Activated CD4-positive, alpha-beta T cell treated with anti-CD3 and anti-CD28 coated beads for 1 hour (primary cell): ENCODE measurements around the gene DOK4.
A peak's percentile ranks its signal among the peaks of the same experiment; 100 is the strongest.

Experiments used
- DNase-seq: peaks from one replicate; pipeline ENCODE4 v3.0.0-alpha.2; 2020

Gene DOK4

DNA sequence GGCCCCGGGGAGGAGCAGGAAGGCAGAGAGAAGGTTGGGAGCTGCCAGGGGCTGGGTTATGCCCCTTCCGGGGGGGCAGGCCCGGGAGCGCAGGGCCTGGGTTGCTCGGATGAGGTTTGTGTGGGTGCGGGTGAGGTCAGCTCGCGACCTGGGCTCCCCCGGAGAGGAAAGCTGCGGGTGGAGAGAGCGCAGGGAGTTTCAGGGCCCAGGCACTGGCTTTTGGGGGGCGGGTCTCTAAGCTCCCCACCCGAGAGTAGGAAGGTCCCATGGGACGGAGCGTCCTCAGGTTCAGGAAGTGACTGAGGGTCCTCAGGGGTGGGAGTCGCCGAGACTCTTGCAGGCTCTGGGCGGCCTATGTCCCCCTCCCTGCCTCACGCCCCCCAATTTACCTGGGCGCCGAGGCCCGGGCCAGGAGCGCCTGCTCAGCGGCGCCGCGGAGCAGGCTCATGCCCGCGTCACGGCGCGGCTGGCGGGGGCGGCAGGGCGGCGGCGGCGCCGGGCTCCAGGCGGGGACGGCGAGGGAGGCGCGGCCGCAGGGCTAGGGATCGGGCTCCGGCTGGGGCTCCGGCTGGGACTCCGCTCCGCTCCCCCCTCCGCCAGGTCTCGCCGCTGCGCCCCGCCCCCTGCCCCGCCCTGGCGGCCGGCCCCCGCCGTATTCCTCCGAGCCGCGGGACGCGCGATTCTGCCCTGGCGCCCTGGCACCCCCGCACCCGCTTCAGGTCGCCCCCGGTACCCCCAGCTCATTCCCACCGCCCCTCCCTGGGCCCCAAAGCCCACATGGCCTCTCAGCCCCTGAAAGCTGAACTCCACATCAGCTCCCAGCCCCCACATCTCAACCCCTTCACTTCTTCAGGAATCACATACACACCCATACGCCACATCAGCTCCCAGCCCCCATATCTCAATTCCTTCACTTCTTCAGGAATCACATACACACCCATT, at the start of gene DOK4:
TSS of gene DOK4 (minus strand) at position 578 of the 942 bp plus-strand sequence. CDS start 6,986 bp downstream, outside the sequence.
- peak; percentile 69 for DNase-seq

GRCh38 chr16:57535680-57536305, 49.5 kb upstream of the DOK4 start:
- DNase-seq: peak; percentile 88

- DNase-seq: no peak
Measured at GRCh38 chr16:57534881-57535658, 48.8 kb upstream of the DOK4 start.

DNA sequence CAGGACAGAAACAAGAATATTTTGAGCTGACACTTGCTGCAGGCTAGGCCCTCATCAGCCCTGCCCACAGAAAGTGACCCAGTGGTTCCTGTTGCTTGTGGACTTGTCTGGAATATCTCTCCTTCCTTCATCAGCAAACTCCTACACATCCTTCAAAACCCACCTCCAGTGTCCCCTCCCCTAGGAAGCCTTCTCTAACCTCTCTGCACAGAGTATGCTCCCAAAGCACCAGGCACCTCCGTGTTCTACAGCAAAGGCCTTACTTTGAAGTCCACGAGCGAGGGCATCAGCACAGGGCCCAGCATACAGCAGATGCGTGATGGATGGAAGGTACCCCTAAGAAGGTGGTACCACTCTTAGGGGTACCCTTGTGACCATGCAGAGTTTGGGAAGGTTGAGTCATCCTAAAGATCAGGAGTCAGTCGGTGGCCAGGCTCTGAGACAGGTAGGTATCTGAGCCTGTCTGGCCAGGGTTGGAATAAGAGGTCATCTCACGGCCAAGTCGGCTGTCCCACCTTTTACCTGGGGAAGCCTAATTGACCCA, 48.1 kb upstream of the DOK4 start:
- no peak for DNase-seq

GRCh38 chr16:57533431-57534336, 47.4 kb upstream of the DOK4 start:
- DNase-seq: no peak

- no peak for DNase-seq
Measured at GRCh38 chr16:57532266-57532625, 46.0 kb upstream of the DOK4 start.

DNA sequence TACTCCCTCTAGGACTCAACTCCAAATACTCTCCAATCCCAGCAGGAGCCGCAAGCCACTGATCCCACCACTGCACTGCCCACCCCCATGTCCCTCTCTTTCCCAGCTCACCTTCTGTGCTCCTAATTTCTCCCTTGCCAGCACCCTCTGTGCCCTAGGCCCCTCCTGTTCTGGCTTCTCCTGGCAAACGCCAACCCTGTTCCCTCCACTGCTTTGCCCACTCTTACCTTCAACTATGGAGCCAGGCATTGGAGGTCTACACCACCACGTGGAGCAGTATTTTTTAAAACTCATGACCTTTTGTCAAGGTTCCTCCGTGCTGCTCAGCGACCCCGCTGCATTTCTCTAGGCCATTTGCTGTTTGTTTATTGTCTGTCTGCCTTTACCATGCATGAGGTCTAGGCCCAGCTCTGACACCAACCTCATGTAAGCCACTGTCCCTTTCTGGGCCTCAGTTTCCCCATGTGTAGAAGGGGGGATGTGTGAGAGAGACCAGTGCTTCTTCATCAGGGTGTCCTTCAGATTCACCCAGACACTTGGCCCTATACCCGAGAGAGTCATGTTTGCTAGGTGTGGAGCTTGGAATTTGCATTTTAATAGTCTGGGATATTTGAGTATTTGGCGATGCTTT, 45.5 kb upstream of the DOK4 start:
- no peak for DNase-seq

- no peak for DNase-seq
Measured at GRCh38 chr16:57531253-57531575, 44.9 kb upstream of the DOK4 start.

DNA sequence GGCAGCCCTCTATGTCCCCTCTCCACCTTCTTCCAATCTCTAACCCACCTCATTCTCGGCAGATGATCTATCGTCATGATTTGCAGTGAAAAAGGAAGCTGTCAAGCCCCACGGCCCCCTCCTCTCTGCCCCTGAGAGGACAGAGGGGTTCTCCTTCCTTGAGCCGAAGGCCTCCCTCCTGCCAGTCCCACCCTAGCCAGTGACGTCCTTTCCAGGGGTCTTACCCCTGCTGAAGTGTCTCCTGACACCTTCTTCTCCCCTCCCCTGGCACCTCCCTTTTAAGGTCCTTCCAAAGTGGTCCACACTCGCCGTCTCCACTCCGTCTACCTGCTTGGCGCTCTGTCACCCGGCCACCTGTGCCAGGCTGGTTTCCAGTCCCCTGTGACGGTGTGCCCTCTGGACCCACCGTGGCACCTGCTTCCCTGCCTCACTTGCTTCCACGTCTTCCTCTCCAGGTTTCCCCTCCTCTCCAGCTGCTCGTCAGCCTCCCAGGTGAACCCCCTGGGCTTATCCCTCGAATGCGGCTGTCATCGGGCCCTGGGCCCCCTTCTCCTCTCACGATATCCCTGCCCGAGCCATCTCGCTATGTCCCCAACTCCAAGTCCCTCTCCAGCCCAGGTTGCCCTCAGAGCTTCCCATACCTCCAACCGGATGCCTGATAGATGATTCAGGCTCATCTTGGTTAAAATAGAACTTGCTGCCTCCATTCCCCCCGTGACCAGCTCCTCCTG, 44.4 kb upstream of the DOK4 start:
- DNase-seq: no peak

GRCh38 chr16:57530104-57530521, 43.8 kb upstream of the DOK4 start:
- peak; percentile 68 for DNase-seq

GRCh38 chr16:57529391-57530103, 43.3 kb upstream of the DOK4 start:
- DNase-seq: no peak

DNA sequence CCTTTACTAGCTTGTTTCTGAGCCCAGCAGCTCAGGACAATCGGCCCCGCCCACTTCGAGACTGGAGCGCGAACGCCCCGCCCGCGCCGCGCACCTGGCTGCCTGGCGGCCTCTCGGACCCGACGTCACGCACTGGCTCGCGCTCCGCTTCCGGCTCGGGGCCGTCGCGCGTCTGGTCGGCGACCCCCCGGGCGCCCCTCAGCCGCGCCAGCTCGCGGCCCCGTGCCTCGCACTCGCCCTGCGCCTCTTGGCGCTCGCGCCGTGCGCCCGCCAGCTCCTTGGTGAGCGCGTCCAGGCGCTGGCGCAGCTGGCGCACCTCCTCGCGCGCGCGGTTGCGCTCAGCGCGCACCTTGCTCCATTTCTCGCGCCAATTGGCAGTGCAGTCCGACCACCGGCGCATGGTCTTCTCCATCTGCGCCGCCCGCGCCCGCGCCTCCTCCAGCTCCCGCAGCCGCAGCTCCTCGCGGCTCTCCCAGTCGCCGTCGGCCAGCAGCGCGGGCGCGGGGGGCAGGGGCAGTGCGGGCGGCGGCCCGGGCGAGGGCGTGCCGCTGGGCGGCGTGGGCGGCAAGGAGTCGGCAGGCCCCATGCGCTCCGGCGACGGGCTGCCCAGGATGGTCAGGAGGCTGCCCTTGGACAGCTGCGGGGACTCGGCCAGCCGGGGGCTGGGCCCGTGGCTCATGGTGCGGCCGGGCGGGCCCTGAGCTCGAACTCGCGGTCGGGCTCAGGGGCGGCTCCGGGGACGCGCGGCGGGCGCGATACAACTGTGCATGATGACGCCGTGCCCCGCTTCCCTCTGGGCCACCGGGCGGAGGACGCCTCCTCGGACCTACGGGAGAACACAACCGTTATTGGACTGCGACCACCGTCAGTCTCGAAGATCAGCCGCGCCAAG, 42.5 kb upstream of the DOK4 start:
- no peak for DNase-seq

DNA sequence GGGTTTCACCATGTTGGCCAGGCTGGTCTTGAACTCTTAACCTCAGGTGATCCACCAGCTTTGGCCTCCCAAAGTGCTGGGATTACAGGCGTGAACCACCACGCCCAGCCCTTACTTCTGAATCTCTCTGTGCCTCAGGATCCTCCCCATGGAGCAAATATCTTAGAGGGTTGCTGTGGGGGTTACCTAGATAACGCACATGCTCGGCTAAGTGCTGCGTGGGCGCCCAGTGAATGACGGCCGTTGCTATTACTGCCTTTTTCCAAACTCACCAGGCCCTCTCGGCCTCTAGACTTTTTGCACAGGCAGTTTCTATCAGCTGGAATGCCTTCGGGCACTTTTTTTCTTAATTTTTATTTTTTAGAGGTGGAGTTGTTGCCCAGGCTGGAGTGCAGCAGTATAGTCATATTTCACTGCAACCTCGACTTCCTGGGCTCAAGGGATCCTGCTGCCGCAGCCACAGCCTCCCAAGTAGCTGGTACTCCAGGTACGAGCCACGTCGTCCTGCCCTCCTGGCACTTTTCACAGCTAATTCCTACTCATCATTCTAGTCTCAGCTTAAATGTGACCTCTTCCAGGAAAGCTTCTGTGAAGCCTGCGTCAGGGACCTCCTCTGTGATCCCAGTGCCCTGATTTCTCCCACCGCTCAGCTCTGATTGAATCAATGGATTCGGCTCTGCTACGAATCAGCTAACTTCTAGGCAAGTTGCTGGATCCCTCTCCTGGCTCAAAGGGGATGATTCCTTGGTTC, 41.5 kb upstream of the DOK4 start:
- no peak for DNase-seq

DNA sequence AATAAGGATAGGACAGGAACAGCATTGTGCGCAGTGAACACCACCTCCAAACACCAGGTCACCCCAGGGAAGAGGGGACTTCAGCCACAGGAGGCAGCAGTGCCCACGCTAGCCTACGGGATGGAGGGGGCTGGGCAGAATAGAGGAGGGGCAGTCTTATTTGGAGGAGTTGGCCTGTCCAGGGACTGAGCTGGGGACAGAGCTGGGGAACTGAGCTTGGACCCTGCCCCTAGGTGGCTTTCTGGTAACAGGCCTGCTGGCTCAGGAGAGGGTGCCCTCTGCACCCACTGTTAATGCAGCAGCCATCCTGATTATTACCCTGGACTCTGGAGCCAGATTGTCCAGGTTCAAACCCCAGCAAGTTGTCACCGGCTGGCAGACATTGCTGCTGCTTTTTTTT, 40.7 kb upstream of the DOK4 start:
- no peak for DNase-seq

GRCh38 chr16:57526498-57526897, 40.2 kb upstream of the DOK4 start:
- no peak for DNase-seq

GRCh38 chr16:57525761-57526160, 39.5 kb upstream of the DOK4 start:
- no peak for DNase-seq

- no peak for DNase-seq
Measured at GRCh38 chr16:57522960-57523359, 36.7 kb upstream of the DOK4 start.

DNA sequence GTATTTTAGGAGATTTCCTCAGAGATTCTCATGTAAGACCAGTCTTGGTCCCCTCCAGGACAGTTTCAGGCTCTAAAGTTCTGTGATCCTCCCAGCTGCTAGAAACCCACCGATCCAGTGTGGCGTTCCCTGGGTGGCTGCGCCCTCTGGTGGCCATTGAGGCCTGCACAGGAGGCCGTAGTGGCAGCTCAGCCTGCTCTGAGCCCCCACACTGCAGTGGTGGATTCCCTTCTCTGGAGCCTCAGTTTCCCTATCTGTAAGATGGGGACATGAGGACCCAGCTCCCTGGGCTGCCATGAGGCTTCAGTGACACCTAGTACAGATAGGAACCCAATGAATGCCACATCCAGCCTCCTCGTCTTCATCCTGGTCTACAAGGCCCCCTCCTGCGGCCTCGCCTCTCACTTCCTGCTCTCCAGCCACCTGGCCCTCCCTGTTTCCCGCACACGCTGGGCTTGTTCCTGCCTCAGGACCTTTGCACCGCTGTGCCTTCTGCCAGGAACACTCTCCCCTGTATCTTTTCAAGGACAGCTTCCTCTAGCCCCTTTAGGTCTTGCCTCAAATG, 33.6 kb upstream of the DOK4 start:
- peak; percentile 70 for DNase-seq
